Astrocyte (in vitro differentiated cells and primary cell): ENCODE measurements around the gene CLINT1. TPM values are rescaled to one million over a fixed set of nuclear protein-coding genes. Genes with fewer than 3 reads are reported as not detected.

ENCODE experiments used
- DNase-seq: peaks from one replicate; pipeline ENCODE4 v3.0.0-alpha.2; 2010; ENCODE audit warnings: low read depth
- FAIRE-seq: peaks from 2 replicates; lab custom pipeline; 2011; peaks lifted over from hg19 to GRCh38; lab: Jason Lieb, UNC
- H2AFZ ChIP-seq: 2 replicates; pipeline ENCODE4 v1.6.0; 2012; ENCODE audit warnings: low read depth, low read length, inconsistent platforms
- H3K27ac ChIP-seq: 2 replicates; pipeline ENCODE4 v1.5.1; 2011; ENCODE audit warnings: low read depth, low read length, inconsistent platforms
- H3K27me3 ChIP-seq: 2 replicates; pipeline ENCODE4 v1.6.0; 2011; ENCODE audit warnings: low read length, inconsistent platforms; ENCODE audit not compliant: insufficient read depth
- H3K36me3 ChIP-seq: 2 replicates; pipeline ENCODE4 v1.5.1; 2011; ENCODE audit warnings: low read length, inconsistent platforms; ENCODE audit not compliant: insufficient read depth
- H3K4me1 ChIP-seq: 2 replicates; pipeline ENCODE4 v1.5.1; 2011; ENCODE audit warnings: low read length, inconsistent platforms; ENCODE audit not compliant: insufficient read depth
- H3K4me2 ChIP-seq: 2 replicates; pipeline ENCODE4 v1.6.0; 2012; ENCODE audit warnings: low read length, inconsistent platforms
- H3K4me3 ChIP-seq: 2 replicates; pipeline ENCODE4 v1.5.1; 2011; ENCODE audit warnings: low read depth, mild to moderate bottlenecking, low read length, inconsistent platforms; ENCODE audit not compliant: insufficient read depth
- H3K79me2 ChIP-seq: 2 replicates; pipeline ENCODE4 v1.6.0; 2012; ENCODE audit warnings: mild to moderate bottlenecking, low read length, inconsistent platforms; ENCODE audit not compliant: insufficient read depth
- H3K9ac ChIP-seq: 2 replicates; pipeline ENCODE4 v1.6.0; 2012; ENCODE audit warnings: mild to moderate bottlenecking, low read length, inconsistent platforms
- H3K9me3 ChIP-seq: 2 replicates; pipeline ENCODE4 v1.5.1; 2012; ENCODE audit warnings: low read depth, mild to moderate bottlenecking, low read length, inconsistent platforms; ENCODE audit not compliant: insufficient read depth
- H4K20me1 ChIP-seq: 2 replicates; pipeline ENCODE4 v1.6.0; 2012; ENCODE audit warnings: low read length, inconsistent platforms; ENCODE audit not compliant: insufficient read depth
- H3K27ac Mint-ChIP-seq: one replicate; pipeline ENCODE4 v1.8.0; 2021; ENCODE audit warnings: mild to moderate bottlenecking, mixed read lengths; ENCODE audit not compliant: unreplicated experiment
- H3K27me3 Mint-ChIP-seq: one replicate; pipeline ENCODE4 v1.8.0; 2021; ENCODE audit warnings: low read depth, mixed read lengths; ENCODE audit not compliant: unreplicated experiment
- H3K36me3 Mint-ChIP-seq: one replicate; pipeline ENCODE4 v1.8.0; 2021; ENCODE audit warnings: low read depth, mixed read lengths; ENCODE audit not compliant: unreplicated experiment
- H3K4me1 Mint-ChIP-seq: one replicate; pipeline ENCODE4 v1.8.0; 2021; ENCODE audit warnings: low read depth, mixed read lengths; ENCODE audit not compliant: unreplicated experiment
- H3K4me3 Mint-ChIP-seq: one replicate; pipeline ENCODE4 v1.8.0; 2021; ENCODE audit warnings: mild to moderate bottlenecking, moderate library complexity, mixed read lengths; ENCODE audit not compliant: unreplicated experiment
- H3K9me3 Mint-ChIP-seq: one replicate; pipeline ENCODE4 v1.8.0; 2021; ENCODE audit warnings: mild to moderate bottlenecking, mixed read lengths; ENCODE audit not compliant: unreplicated experiment
- CTCF ChIP-seq: IDR thresholded peaks from 2 replicates; pipeline ENCODE4 v1.5.1; 2011; ENCODE audit warnings: low read depth, mild to moderate bottlenecking, inconsistent platforms, low read length, moderate library complexity; ENCODE audit not compliant: insufficient read depth
- EZH2 ChIP-seq: IDR thresholded peaks from 2 replicates; pipeline ENCODE4 v1.6.1; 2012; ENCODE audit warnings: mild to moderate bottlenecking, low read length, inconsistent platforms; ENCODE audit not compliant: insufficient read depth
- total RNA-seq: library from RNA; stranded (reverse); gene quantifications from 2 replicates; pipeline ENCODE4 v1.2.1, GENCODE V29; 2021

CLINT1 gene
- total RNA-seq, 1 donor from 2014 or later: 100 TPM

- DNase-seq: no peak
- Histone ChIP-seq H3K4me3 (no peak overlapping the region), H2AFZ (no peak overlapping the region), H3K9ac (no peak overlapping the region), H3K79me2 (peaks cover 3% of the 10 kb centered on the region), H3K4me1 (no peaks in the 10 kb centered on the region), H4K20me1 (peaks cover 2% of the 10 kb centered on the region), H3K9me3 (no peaks in the 10 kb centered on the region), H3K27ac (no peak overlapping the region), H3K4me2 (no peak overlapping the region), H3K36me3 (peaks cover 29% of the 10 kb centered on the region), H3K27me3 (no peaks in the 10 kb centered on the region)
- no peaks in the 10 kb centered on the region for H3K27me3 Mint-ChIP-seq
- no peak overlapping the region for H3K27ac Mint-ChIP-seq
- peaks cover 6% of the 10 kb centered on the region for H3K36me3 Mint-ChIP-seq
- no peaks in the 10 kb centered on the region for H3K9me3 Mint-ChIP-seq
- FAIRE-seq: no peak
- no peaks in the 10 kb centered on the region for H3K4me1 Mint-ChIP-seq
- no peak for TF ChIP-seq EZH2
- TF ChIP-seq CTCF: no peak
- no peak overlapping the region for H3K4me3 Mint-ChIP-seq
These were observed 58.8 kb downstream of the CLINT1 start for GRCh38 chr5:157800137-157800536.

GRCh38 chr5:157799578-157799977 is 59.4 kb downstream of the CLINT1 start:
- Histone ChIP-seq H3K4me2 (no peak overlapping the region), H3K36me3 (peaks cover 25% of the 10 kb centered on the region), H4K20me1 (peaks cover 2% of the 10 kb centered on the region), H3K27ac (no peak overlapping the region), H3K9ac (no peak overlapping the region), H3K79me2 (peaks cover 3% of the 10 kb centered on the region), H3K4me3 (no peak overlapping the region), H3K9me3 (no peaks in the 10 kb centered on the region), H3K4me1 (no peaks in the 10 kb centered on the region), H3K27me3 (no peaks in the 10 kb centered on the region), H2AFZ (no peak overlapping the region)
- H3K9me3 Mint-ChIP-seq: no peaks in the 10 kb centered on the region
- FAIRE-seq (no peak), DNase-seq (no peak)
- H3K27ac Mint-ChIP-seq: no peak overlapping the region
- no peaks in the 10 kb centered on the region for H3K4me1 Mint-ChIP-seq
- no peak overlapping the region for H3K4me3 Mint-ChIP-seq
- TF ChIP-seq CTCF: no peak
- TF ChIP-seq EZH2: no peak
- peaks cover 6% of the 10 kb centered on the region for H3K36me3 Mint-ChIP-seq
- no peaks in the 10 kb centered on the region for H3K27me3 Mint-ChIP-seq

GRCh38 chr5:157793301-157793700 is 65.6 kb downstream of the CLINT1 start:
- H3K9me3 ChIP-seq: no peaks in the 10 kb centered on the region
- H4K20me1 ChIP-seq: peaks cover 8% of the 10 kb centered on the region
- H3K4me3 Mint-ChIP-seq: no peak overlapping the region
- no peaks in the 10 kb centered on the region for H3K4me1 ChIP-seq
- no peak overlapping the region for H2AFZ ChIP-seq
- no peak overlapping the region for H3K4me3 ChIP-seq
- H3K27me3 Mint-ChIP-seq: no peaks in the 10 kb centered on the region
- peaks cover 4% of the 10 kb centered on the region for H3K36me3 Mint-ChIP-seq
- no peak for DNase-seq
- no peaks in the 10 kb centered on the region for H3K9me3 Mint-ChIP-seq
- peaks cover 3% of the 10 kb centered on the region for H3K79me2 ChIP-seq
- no peak overlapping the region for H3K9ac ChIP-seq
- H3K4me2 ChIP-seq: no peak overlapping the region
- TF ChIP-seq CTCF (no peak), EZH2 (no peak)
- no peaks in the 10 kb centered on the region for H3K4me1 Mint-ChIP-seq
- H3K27me3 ChIP-seq: no peaks in the 10 kb centered on the region
- H3K36me3 ChIP-seq: peaks cover 17% of the 10 kb centered on the region
- no peak overlapping the region for H3K27ac Mint-ChIP-seq
- no peak for FAIRE-seq
- no peak overlapping the region for H3K27ac ChIP-seq
